K562 (cell line): Measurements from ENCODE around the gene TMCO4. TPM values are rescaled to one million over a fixed set of nuclear protein-coding genes. Genes with fewer than 3 reads are reported as not detected.

Experiments
- ATAC-seq: fragments of 200-7000 bp; cut with Tn5 transposase; 3 replicates; pipeline ENCODE4 v1.9.1; 2020; ENCODE audit warnings: moderate library complexity
- BruUV-seq: library from RNA; stranded (reverse); fragments of 400-500 nt; replicated peaks from 2 replicates; lab custom pipeline; 2021; lab: Mats Ljungman, UMichigan
- CTCF ChIA-PET: fragments of 300-600 bp; formaldehyde crosslinking; extraction: SDS; loops from one replicate; lab custom pipeline; 2021; ENCODE audit warnings: low intra/inter-chr PET ratio; lab: Yijun Ruan, JAX
- POLR2A ChIA-PET: fragments of 300-600, 350-650 bp; sonication (Branson Sonifier 250); formaldehyde crosslinking; extraction: SDS; loops from one replicate; lab custom pipeline; 2021; ENCODE audit warnings: antibody characterized with exemption, inconsistent platforms; lab: Yijun Ruan, JAX
- DNase-seq, 4 experiments: peaks; one replicate each; pipeline versions ENCODE4 v3.0.0 to v3.0.0-alpha.2; 2011 to 2018; ENCODE audit warnings: low spot score in 3 of 4, mixed read lengths in 3 of 4; ENCODE audit errors: extremely low read depth in 1 of 4
- FAIRE-seq: peaks from 2 replicates; lab custom pipeline; 2011; peaks lifted over from hg19 to GRCh38; lab: Jason Lieb, UNC
- H2AFZ ChIP-seq: 2 replicates; pipeline ENCODE4 v1.6.0; 2011; ENCODE audit warnings: low read depth, low read length, control low read depth, inconsistent platforms
- H3K27ac ChIP-seq: fragments of 200-600 bp; 3 replicates; pipeline ENCODE4 v1.8.0; 2011; ENCODE audit warnings: low read depth, mild to moderate bottlenecking, control low read depth, inconsistent platforms, low read length, moderate library complexity, mixed read lengths; ENCODE audit errors: extremely low read depth
- H3K27me3 ChIP-seq, 2 experiments: fragments of 300-600 bp in 1 of 2; 2 replicates in 1 of 2; 3 replicates in 1 of 2; pipeline versions ENCODE4 v1.6.0 to v1.8.0; 2011; ENCODE audit warnings: inconsistent platforms in 2 of 2, low read length in 2 of 2, mild to moderate bottlenecking in 1 of 2, mixed read lengths in 1 of 2, moderate library complexity in 1 of 2; ENCODE audit not compliant: control insufficient read depth in 2 of 2, insufficient read depth in 2 of 2
- H3K36me3 ChIP-seq: fragments of 300-600 bp; 3 replicates; pipeline ENCODE4 v1.8.0; 2011; ENCODE audit warnings: mild to moderate bottlenecking, low read length, inconsistent platforms; ENCODE audit not compliant: control insufficient read depth, insufficient read depth
- H3K4me1 ChIP-seq, 2 experiments: fragments of 200-600 bp in 1 of 2; replicated peaks in 1 of 2; 2 replicates in 1 of 2; 3 replicates in 1 of 2; pipeline versions ENCODE4 v1.5.1 to v1.8.0; 2011; ENCODE audit warnings: inconsistent platforms in 2 of 2, low read length in 2 of 2, mild to moderate bottlenecking in 1 of 2, mixed read lengths in 1 of 2, moderate library complexity in 1 of 2; ENCODE audit not compliant: control insufficient read depth in 2 of 2, insufficient read depth in 2 of 2
- H3K4me2 ChIP-seq: 2 replicates; pipeline ENCODE4 v1.6.1; 2011; ENCODE audit warnings: low read length, control low read depth, inconsistent platforms, mixed read lengths; ENCODE audit not compliant: insufficient read depth
- H3K4me3 ChIP-seq: fragments of 200-600 bp; sonication (generic), shearing (Covaris generic); 2 replicates; pipeline ENCODE4 v1.5.1; 2016; ENCODE audit warnings: control low read depth, inconsistent platforms
- H3K79me2 ChIP-seq: fragments of 200-600 bp; 3 replicates; pipeline ENCODE4 v1.8.0; 2011; ENCODE audit warnings: low read length, inconsistent platforms; ENCODE audit not compliant: control insufficient read depth, insufficient read depth
- H3K9ac ChIP-seq, 2 experiments: 2 replicates each; pipeline versions ENCODE4 v1.6.0 to v1.6.1; 2011; ENCODE audit warnings: low read depth in 2 of 2, low read length in 2 of 2, control low read depth in 1 of 2, inconsistent platforms in 1 of 2, mild to moderate bottlenecking in 1 of 2, mixed read lengths in 1 of 2; ENCODE audit not compliant: insufficient read depth in 1 of 2
- H3K9me1 ChIP-seq: one replicate; pipeline ENCODE4 v1.6.0; 2011; ENCODE audit warnings: inconsistent platforms, mild to moderate bottlenecking, low read length, moderate library complexity; ENCODE audit not compliant: control insufficient read depth, insufficient read depth
- H3K9me3 ChIP-seq: replicated peaks from 2 replicates; pipeline ENCODE4 v1.5.1; 2011; ENCODE audit warnings: low read depth, low read length, inconsistent platforms; ENCODE audit not compliant: control insufficient read depth, insufficient read depth
- H4K20me1 ChIP-seq: replicated peaks from 2 replicates; pipeline ENCODE4 v1.6.1; 2011; ENCODE audit warnings: low read length, inconsistent platforms, mixed read lengths; ENCODE audit not compliant: control insufficient read depth, insufficient read depth
- CAMTA2 ChIP-seq: fragments of 250-450 bp; sonication (Bioruptor Pico); conservative IDR thresholded peaks from 2 replicates; pipeline ENCODE4 v1.5.1; 2022
- MTA1 ChIP-seq: fragments of 450-650 bp; IDR thresholded peaks from 2 replicates; pipeline ENCODE4 v1.6.1; 2017; ENCODE audit warnings: borderline replicate concordance
- NFE2 ChIP-seq: IDR thresholded peaks from 2 replicates; pipeline ENCODE4 v1.6.1; 2014; ENCODE audit warnings: antibody characterized with exemption, low read depth
- NKRF ChIP-seq: fragments of 450-650 bp; IDR thresholded peaks from 2 replicates; pipeline ENCODE4 v1.6.1; 2016; ENCODE audit warnings: borderline replicate concordance
- SREBF1 ChIP-seq: fragments of 150-350 bp; IDR thresholded peaks from 2 replicates; pipeline ENCODE4 v1.6.1; 2014; ENCODE audit warnings: antibody characterized with exemption, low read depth, low read length, borderline replicate concordance
- THRAP3 ChIP-seq: fragments of 450-650 bp; IDR thresholded peaks from 2 replicates; pipeline ENCODE4 v1.6.1; 2016; ENCODE audit warnings: mild to moderate bottlenecking, inconsistent platforms, borderline replicate concordance
- U2AF2 ChIP-seq: fragments of 200-400 bp; formaldehyde crosslinking; optimal IDR thresholded peaks from 2 replicates; pipeline ENCODE3; 2017; ENCODE audit warnings: low read depth, mild to moderate bottlenecking, low read length
- WGBS: fragments of 100-300 bp; shearing (Covaris generic); methylation state at CpG from one replicate; pipeline ENCODE4 v1.1.6; 2016; ENCODE audit warnings: low coverage, mixed read lengths; ENCODE audit not compliant: insufficient coverage; ENCODE audit errors: missing lambda C conversion rate; 5-methylcytosine and 5-hydroxymethylcytosine counted together
- in situ Hi-C: fragments of 300-500 bp; cut with MboI; formaldehyde crosslinking; loops from 4 replicates; pipeline ENCODE4 v1.15.0; 2018; ENCODE audit warnings: inconsistent platforms, mixed read lengths
- intact Hi-C: fragments of 100-400 bp; cut with micrococcal nuclease; formaldehyde crosslinking; loops from 2 replicates; pipeline ENCODE4 v1.14.2; 2022
- polyA plus RNA-seq, 8 experiments: library from polyadenylated mRNA; depleted of rRNA in 4 of 8; stranded (reverse) in 5 of 8; unstranded in 3 of 8; fragments of >200 nt; fragmentation: Nextera tagmentation in 2 of 8; fragmentation: Illumina TruSeq in 1 of 8; extraction: Ambion mirVana in 2 of 8; extraction: Trizol in 1 of 8; gene quantifications; 2 replicates each; pipeline versions ENCODE4 v1.2.1 to v1.2.3, GENCODE V29; 2011 to 2014; ENCODE audit warnings: inconsistent platforms in 1 of 8, missing spikeins in 1 of 8
- total RNA-seq, 7 experiments: library from RNA; depleted of rRNA in 6 of 7; stranded (reverse); fragments of >200 nt in 6 of 7; fragmentation: Illumina TruSeq in 2 of 7; extraction: Trizol in 2 of 7; gene quantifications; 2 replicates each; pipeline versions ENCODE4 v1.2.1 to v1.2.3, GENCODE V29; 2011 to 2021; ENCODE audit warnings: low replicate concordance in 1 of 7

The TMCO4 gene
- total and polyA plus RNA-seq, 9 of the 15 experiments (the other 6 are each of a cell fraction or from before 2014, with no cell fraction given), result 0.06 to 2.1 (median 1.2) TPM

DNA sequence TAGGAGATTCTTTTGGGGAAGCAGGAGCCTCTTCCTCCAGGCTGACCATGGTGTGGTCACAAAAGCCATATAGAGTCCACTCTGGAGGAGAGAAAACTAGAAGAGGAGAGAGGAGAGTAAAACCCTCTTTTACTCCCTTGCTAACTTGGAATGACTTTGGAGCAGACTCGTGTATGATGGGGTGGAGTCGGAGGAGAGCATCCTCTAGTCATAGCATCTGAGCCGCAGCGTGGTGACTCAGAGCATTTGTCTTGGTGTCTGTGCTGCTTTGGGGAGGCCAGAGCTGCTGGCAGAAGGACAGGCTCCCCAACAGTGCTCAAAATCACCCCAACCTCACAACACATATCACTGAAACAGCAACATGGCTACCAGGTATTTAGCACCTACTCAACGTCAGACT, 123.9 kb downstream of the TMCO4 start:
- DNase-seq, result no peak
- in situ Hi-C loops (no loop called here), intact Hi-C loops (no loop called here)
- POLR2A ChIA-PET, result no interaction called here
- H3K36me3 ChIP-seq, result no peaks in the 10 kb centered on the region
- no peak overlapping the region for H2AFZ ChIP-seq
- TF ChIP-seq MTA1 (no peak), THRAP3 (no peak), CAMTA2 (CRISPR knock-in tag) (no peak), NKRF (no peak), SREBF1 (no peak), NFE2 (no peak), U2AF2 (no peak)
- no TSS peak for BruUV-seq
- H3K4me2 ChIP-seq, result no peak overlapping the region
- no peaks in the 10 kb centered on the region for H3K9me3 ChIP-seq
- no peak overlapping the region for H3K9ac ChIP-seq
- WGBS, result 3% methylated on average over 5 of the region's 5 CpGs
- peaks cover 0 to 9% of the 10 kb centered on the region in 2 experiments; a peak in 1 of 5 replicates for H3K4me1 ChIP-seq
- peaks cover 20 to 39% of the 10 kb centered on the region in 2 experiments for H3K27me3 ChIP-seq
- H3K79me2 ChIP-seq, result no peaks in the 10 kb centered on the region
- H4K20me1 ChIP-seq, result peaks cover 32% of the 10 kb centered on the region
- H3K4me3 ChIP-seq, result no peak overlapping the region
- no peak for FAIRE-seq
- no peaks in the 10 kb centered on the region for H3K9me1 ChIP-seq
- no peak for ATAC-seq
- CTCF ChIA-PET, result no interaction called here
- no peak overlapping the region for H3K27ac ChIP-seq
